Smooth muscle cell (in vitro differentiated cells): ENCODE results near the gene ZNF511. TPM values are rescaled to one million over a fixed set of nuclear protein-coding genes. Genes with fewer than 3 reads are reported as not detected.

Experiments used
- DNase-seq: peaks from one replicate; lab custom pipeline; 2025; ENCODE audit not compliant: unreplicated experiment; lab: John Stamatoyannopoulos, UW
- H2AFZ ChIP-seq: fragments of 200-600 bp; sonication (generic); 2 replicates; pipeline ENCODE4 v1.6.0; 2016; ENCODE audit warnings: antibody characterized with exemption, low read depth, mild to moderate bottlenecking
- H3F3A ChIP-seq: fragments of 200-600 bp; sonication (generic); 2 replicates; pipeline ENCODE4 v1.6.0; 2017; ENCODE audit warnings: antibody characterized with exemption, low read depth
- H3K27ac ChIP-seq: fragments of 200-600 bp; sonication (generic); 2 replicates; pipeline ENCODE4 v1.5.1; 2016; ENCODE audit warnings: low read depth, mild to moderate bottlenecking
- H3K27me3 ChIP-seq: fragments of 200-600 bp; sonication (generic); 2 replicates; pipeline ENCODE4 v1.6.1; 2016; ENCODE audit warnings: low read depth, mild to moderate bottlenecking
- H3K36me3 ChIP-seq: fragments of 200-600 bp; sonication (generic); 2 replicates; pipeline ENCODE4 v1.5.1; 2016; ENCODE audit warnings: low read depth
- H3K4me1 ChIP-seq: fragments of 200-600 bp; sonication (generic); 2 replicates; pipeline ENCODE4 v1.5.1; 2016; ENCODE audit warnings: low read depth
- H3K4me2 ChIP-seq: fragments of 200-600 bp; sonication (generic); 2 replicates; pipeline ENCODE4 v1.6.0; 2016; ENCODE audit warnings: mild to moderate bottlenecking
- H3K4me3 ChIP-seq: fragments of 200-600 bp; sonication (generic); 2 replicates; pipeline ENCODE4 v1.5.1; 2016; ENCODE audit warnings: mild to moderate bottlenecking
- H3K79me2 ChIP-seq: fragments of 200-600 bp; sonication (generic); 2 replicates; pipeline ENCODE4 v1.6.0; 2016; ENCODE audit warnings: low read depth, mild to moderate bottlenecking
- H3K9ac ChIP-seq: fragments of 200-600 bp; sonication (generic); 2 replicates; pipeline ENCODE4 v1.6.0; 2016; ENCODE audit warnings: low read depth
- H3K9me3 ChIP-seq: fragments of 200-600 bp; sonication (generic); replicated peaks from 2 replicates; pipeline ENCODE4 v1.5.1; 2016; ENCODE audit warnings: low read depth
- H4K20me1 ChIP-seq: fragments of 200-600 bp; sonication (generic); 2 replicates; pipeline ENCODE4 v1.6.0; 2016; ENCODE audit warnings: low read depth
- WGBS: methylation state at CpG from one replicate; pipeline ENCODE4 v1.1.7; 2016; ENCODE audit warnings: low lambda C conversion rate; 5-methylcytosine and 5-hydroxymethylcytosine counted together
- polyA plus RNA-seq: library from polyadenylated mRNA; unstranded; fragments of >200 nt; fragmentation: Nextera tagmentation; extraction: Ambion mirVana; gene quantifications from 2 replicates; pipeline ENCODE4 v1.2.1, GENCODE V29; 2016
- total RNA-seq: library from RNA; depleted of rRNA; stranded (reverse); fragments of >200 nt; gene quantifications from 2 replicates; pipeline ENCODE4 v1.2.3, GENCODE V29; 2014
- TF ChIP-seq, protein P1 (sequence below): fragments of 200-600 bp; sonication (generic); IDR thresholded peaks from 2 replicates; pipeline ENCODE4 v1.5.1; 2017; ENCODE audit warnings: borderline replicate concordance, mild to moderate bottlenecking, antibody characterized with exemption; ENCODE audit not compliant: insufficient read depth, poor library complexity, severe bottlenecking

ZNF511 gene
- total and polyA plus RNA-seq, 2 experiments from 2014 or later, result 20.0 to 52.3 TPM

DNA sequence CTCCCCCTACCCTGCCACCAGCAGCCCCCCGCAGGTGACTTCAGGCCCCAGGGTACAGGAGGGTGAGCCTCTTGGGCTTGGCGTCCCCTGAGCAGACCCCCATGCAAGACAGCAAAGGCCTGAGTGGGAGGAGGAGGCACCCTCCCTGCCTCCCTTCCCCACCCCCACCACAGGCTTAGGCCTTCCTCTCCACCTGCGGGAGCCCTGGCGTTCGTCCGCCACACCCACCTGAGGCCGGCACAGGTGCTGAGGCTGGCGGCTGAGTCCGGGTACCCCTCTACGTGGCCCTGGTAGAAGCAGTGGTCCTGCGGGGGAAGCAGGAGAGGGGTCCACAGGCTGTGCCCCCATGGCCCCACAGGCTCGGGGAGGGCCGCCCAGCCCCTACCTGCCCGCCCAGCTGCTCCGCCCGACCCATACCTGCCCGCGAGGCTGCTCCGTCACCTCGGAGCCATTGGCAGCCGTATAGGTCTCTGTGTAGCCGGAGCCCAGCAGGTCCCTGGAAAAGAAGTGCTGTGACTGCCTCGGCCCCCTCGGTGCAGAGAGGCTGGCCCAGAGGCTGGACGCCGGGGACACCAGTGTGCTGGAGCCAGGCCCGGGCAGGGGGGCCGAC, 35.1 kb upstream of the ZNF511 start:
- H3K4me2 ChIP-seq, result no peak overlapping the region
- H3K9me3 ChIP-seq, result no peaks in the 10 kb centered on the region
- peaks cover 14% of the 10 kb centered on the region for H4K20me1 ChIP-seq
- H3K27ac ChIP-seq, result no peak overlapping the region
- TF ChIP-seq, protein P1, sequence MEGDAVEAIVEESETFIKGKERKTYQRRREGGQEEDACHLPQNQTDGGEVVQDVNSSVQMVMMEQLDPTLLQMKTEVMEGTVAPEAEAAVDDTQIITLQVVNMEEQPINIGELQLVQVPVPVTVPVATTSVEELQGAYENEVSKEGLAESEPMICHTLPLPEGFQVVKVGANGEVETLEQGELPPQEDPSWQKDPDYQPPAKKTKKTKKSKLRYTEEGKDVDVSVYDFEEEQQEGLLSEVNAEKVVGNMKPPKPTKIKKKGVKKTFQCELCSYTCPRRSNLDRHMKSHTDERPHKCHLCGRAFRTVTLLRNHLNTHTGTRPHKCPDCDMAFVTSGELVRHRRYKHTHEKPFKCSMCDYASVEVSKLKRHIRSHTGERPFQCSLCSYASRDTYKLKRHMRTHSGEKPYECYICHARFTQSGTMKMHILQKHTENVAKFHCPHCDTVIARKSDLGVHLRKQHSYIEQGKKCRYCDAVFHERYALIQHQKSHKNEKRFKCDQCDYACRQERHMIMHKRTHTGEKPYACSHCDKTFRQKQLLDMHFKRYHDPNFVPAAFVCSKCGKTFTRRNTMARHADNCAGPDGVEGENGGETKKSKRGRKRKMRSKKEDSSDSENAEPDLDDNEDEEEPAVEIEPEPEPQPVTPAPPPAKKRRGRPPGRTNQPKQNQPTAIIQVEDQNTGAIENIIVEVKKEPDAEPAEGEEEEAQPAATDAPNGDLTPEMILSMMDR, result no peak
- H2AFZ ChIP-seq, result no peak overlapping the region
- H3K27me3 ChIP-seq, result peaks cover 23% of the 10 kb centered on the region
- H3K36me3 ChIP-seq, result no peaks in the 10 kb centered on the region
- peaks cover 4% of the 10 kb centered on the region for H3F3A ChIP-seq
- 92% methylated on average over 19 of the region's 28 CpGs for WGBS
- no peaks in the 10 kb centered on the region for H3K79me2 ChIP-seq
- no peak for DNase-seq
- peaks cover 12% of the 10 kb centered on the region for H3K4me1 ChIP-seq
- H3K4me3 ChIP-seq, result no peak overlapping the region
- no peak overlapping the region for H3K9ac ChIP-seq

DNA sequence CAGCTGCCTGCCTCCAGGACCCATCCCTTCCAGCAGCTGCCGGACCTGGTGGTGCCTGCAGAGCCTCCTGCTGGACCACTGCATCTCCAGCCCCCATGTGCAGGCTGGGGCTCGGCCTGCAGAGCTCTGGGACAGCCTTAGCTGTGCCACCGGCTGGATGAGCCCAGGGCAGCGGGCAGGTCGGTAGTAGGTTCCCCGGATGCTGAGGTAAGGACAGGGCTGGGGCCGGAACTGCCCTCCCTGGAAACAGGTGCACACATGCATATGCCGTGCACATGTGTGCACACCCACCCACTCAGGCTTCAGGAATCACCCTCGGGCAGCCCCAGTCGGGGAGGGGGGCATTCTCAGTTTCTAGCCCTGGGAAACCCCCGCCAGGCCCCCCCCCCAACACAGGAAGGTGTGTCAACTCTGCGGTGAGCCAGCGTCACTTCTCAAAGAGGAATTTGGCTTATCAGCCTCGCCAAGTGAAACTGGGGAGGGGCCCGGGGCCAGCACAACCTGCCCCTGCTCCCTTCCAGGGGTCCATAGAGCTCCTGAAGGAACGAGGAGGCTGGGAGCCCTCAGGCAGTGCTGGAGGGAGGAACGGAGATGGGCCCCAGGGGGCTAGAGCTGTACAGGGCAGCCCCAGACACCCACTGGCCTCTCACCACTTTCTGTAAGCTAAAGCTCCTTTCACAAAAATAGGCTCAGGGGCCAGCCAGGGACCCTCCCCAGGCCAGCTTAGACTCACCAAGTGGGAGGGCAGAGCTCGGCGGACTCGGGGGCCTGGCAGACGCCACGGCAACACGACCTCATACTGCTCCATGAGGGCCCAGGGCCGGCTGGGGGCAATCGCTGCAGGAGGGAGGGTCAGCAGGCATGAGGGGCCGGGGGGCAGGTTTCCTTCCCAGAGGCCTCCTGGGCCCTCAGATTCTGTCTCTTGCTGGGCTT, 33.7 kb upstream of the ZNF511 start:
- H3K9ac ChIP-seq, result no peak overlapping the region
- H3K27ac ChIP-seq, result no peak overlapping the region
- 77% methylated on average over 26 of the region's 26 CpGs for WGBS

DNA sequence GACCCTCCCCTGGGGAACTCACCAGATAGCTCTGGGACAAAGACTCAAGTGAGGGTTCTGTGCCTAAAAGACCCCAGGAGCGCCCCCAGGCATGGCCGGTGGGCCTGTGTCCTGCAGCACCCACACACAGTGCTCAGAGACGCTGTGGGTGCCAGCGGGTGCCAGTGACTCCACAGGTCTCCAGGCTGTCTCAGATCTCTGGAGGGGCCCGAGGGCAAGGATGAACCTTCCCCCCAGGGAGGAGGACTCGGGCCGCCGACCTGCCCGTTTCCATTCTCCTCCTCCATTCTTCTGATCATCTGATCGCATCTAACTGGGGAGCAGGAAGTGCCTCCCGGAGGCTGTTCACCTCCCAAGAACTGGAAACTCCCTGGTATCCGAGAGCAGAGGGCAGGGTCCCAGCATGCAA, 33.0 kb upstream of the ZNF511 start:
- Histone ChIP-seq H2AFZ (no peak overlapping the region), H4K20me1 (peaks cover 14% of the 10 kb centered on the region), H3K27me3 (peaks cover 23% of the 10 kb centered on the region), H3K27ac (no peak overlapping the region), H3K4me2 (no peak overlapping the region), H3K9ac (no peak overlapping the region), H3K36me3 (no peaks in the 10 kb centered on the region), H3F3A (peaks cover 4% of the 10 kb centered on the region), H3K79me2 (no peaks in the 10 kb centered on the region), H3K4me3 (no peak overlapping the region), H3K9me3 (no peaks in the 10 kb centered on the region), H3K4me1 (peaks cover 12% of the 10 kb centered on the region)
- no peak for DNase-seq
- TF ChIP-seq, protein P1, result no peak
- 64% methylated on average over 12 of the region's 12 CpGs for WGBS

More for the DNA sequence above, 33.7 kb upstream of the ZNF511 start:
- DNase-seq, result no peak
- peaks cover 23% of the 10 kb centered on the region for H3K27me3 ChIP-seq
- H3F3A ChIP-seq, result peaks cover 4% of the 10 kb centered on the region
- H3K4me3 ChIP-seq, result no peak overlapping the region
- TF ChIP-seq, protein P1, result no peak
- peaks cover 12% of the 10 kb centered on the region for H3K4me1 ChIP-seq
- no peaks in the 10 kb centered on the region for H3K36me3 ChIP-seq
- H3K9me3 ChIP-seq, result no peaks in the 10 kb centered on the region
- no peaks in the 10 kb centered on the region for H3K79me2 ChIP-seq
- no peak overlapping the region for H2AFZ ChIP-seq
- no peak overlapping the region for H3K4me2 ChIP-seq
- H4K20me1 ChIP-seq, result peaks cover 14% of the 10 kb centered on the region
